Measurements from ENCODE around the gene UPK1B.

DNA sequence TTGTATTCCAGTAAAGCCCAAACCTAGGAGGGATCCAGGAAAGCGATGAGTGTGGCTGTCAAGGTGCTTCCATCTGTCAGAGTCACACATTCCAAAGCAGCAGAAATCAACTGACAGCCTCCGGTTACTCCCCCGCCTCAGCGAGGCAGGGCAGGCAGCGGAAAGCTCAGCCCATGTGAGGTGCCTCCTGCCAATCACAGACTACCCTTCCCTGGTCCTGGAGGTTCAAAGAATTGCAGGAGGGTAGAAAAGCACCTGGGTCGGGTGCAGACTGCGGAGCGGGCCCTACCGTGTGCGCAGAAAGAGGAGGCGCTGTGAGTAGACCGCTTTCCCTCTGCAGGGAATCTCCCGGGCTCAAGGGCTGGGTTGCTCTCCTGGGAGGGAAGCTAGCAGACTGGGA is at the start of gene UPK1B:
- TF ChIP-seq BHLHE40 (IDR thresholded peaks at IDR 0.05; ENCODE audit: borderline replicate concordance) (no peak), FOXA1 (IDR thresholded peaks at IDR 0.05) (no peak), TARDBP (IDR thresholded peaks at IDR 0.05) (no peak), CTBP1 (IDR thresholded peaks at IDR 0.05; ENCODE audit: borderline replicate concordance) (no peak)
